IMR-90 (cell line): ENCODE data around the gene DOCK4. TPM values are rescaled to one million over a fixed set of nuclear protein-coding genes. Genes with fewer than 3 reads are reported as not detected.

Source experiments
- ATAC-seq: fragments of 200-7000 bp; cut with Tn5 transposase; 2 replicates; pipeline ENCODE4 v1.9.1; 2020; ENCODE audit warnings: low read depth, mild to moderate bottlenecking, moderate library complexity
- BruUV-seq: library from RNA; stranded (reverse); fragments of 400-500 nt; replicated peaks from 2 replicates; lab custom pipeline; 2021; lab: Mats Ljungman, UMichigan
- CTCF ChIA-PET: fragments of 300-600 bp; formaldehyde crosslinking; extraction: SDS; loops from one replicate; lab custom pipeline; 2021; ENCODE audit warnings: antibody characterized with exemption; lab: Yijun Ruan, JAX
- POLR2A ChIA-PET: fragments of 300-600 bp; sonication (Branson Sonifier 250); formaldehyde crosslinking; loops from one replicate; lab custom pipeline; 2022; ENCODE audit warnings: antibody characterized with exemption; ENCODE audit not compliant: unreplicated experiment; lab: Charles Lee
- DNase-seq: peaks from one replicate; pipeline ENCODE4 v3.0.0; 2013
- H2AFZ ChIP-seq: replicated peaks from 2 replicates; pipeline ENCODE3; 2013; ENCODE audit warnings: low read length, mild to moderate bottlenecking; ENCODE audit not compliant: poor library complexity
- H2AK5ac ChIP-seq: 2 replicates; pipeline ENCODE4 v1.6.1; 2013; ENCODE audit warnings: low read depth, low read length, inconsistent platforms
- H2AK9ac ChIP-seq: replicated peaks from 2 replicates; pipeline ENCODE3; 2013; ENCODE audit warnings: mild to moderate bottlenecking, low read depth, low read length, moderate library complexity; ENCODE audit not compliant: poor library complexity
- H2BK120ac ChIP-seq: 2 replicates; pipeline ENCODE4 v1.6.1; 2013; ENCODE audit warnings: low read depth, low read length, inconsistent platforms
- H2BK15ac ChIP-seq: 3 replicates; pipeline ENCODE4 v1.6.1; 2013; ENCODE audit warnings: low read depth, low read length, inconsistent platforms
- H2BK20ac ChIP-seq: 2 replicates; pipeline ENCODE4 v1.6.1; 2013; ENCODE audit warnings: low read depth, mild to moderate bottlenecking, inconsistent platforms, low read length, moderate library complexity
- H2BK5ac ChIP-seq: 2 replicates; pipeline ENCODE4 v1.6.1; 2013; ENCODE audit warnings: mild to moderate bottlenecking, low read depth, low read length, inconsistent platforms; ENCODE audit not compliant: poor library complexity, severe bottlenecking
- H3K14ac ChIP-seq: replicated peaks from 2 replicates; pipeline ENCODE4 v1.6.1; 2013; ENCODE audit warnings: low read depth, low read length, inconsistent platforms
- H3K18ac ChIP-seq: 2 replicates; pipeline ENCODE4 v1.6.1; 2013; ENCODE audit warnings: low read depth, low read length, control low read depth
- H3K23ac ChIP-seq: 2 replicates; pipeline ENCODE4 v1.6.1; 2013; ENCODE audit warnings: low read depth, low read length, inconsistent platforms
- H3K27ac ChIP-seq: 2 replicates; pipeline ENCODE4 v1.5.1; 2013; ENCODE audit warnings: mild to moderate bottlenecking, control low read depth, low read length; ENCODE audit not compliant: insufficient read depth
- H3K27me3 ChIP-seq: 2 replicates; pipeline ENCODE4 v1.6.1; 2013; ENCODE audit warnings: low read length; ENCODE audit not compliant: control insufficient read depth, insufficient read depth
- H3K36me3 ChIP-seq: 2 replicates; pipeline ENCODE4 v1.6.1; 2013; ENCODE audit warnings: low read length, mixed read lengths; ENCODE audit not compliant: control insufficient read depth, insufficient read depth
- H3K4ac ChIP-seq: 2 replicates; pipeline ENCODE4 v1.6.1; 2013; ENCODE audit warnings: low read depth, low read length, inconsistent platforms
- H3K4me1 ChIP-seq: 2 replicates; pipeline ENCODE4 v1.6.1; 2013; ENCODE audit warnings: low read length, mixed read lengths; ENCODE audit not compliant: control insufficient read depth, insufficient read depth
- H3K4me2 ChIP-seq: 2 replicates; pipeline ENCODE4 v1.6.1; 2013; ENCODE audit warnings: low read depth, mild to moderate bottlenecking, control low read depth, low read length, moderate library complexity
- H3K4me3 ChIP-seq: 2 replicates; pipeline ENCODE4 v1.5.1; 2013; ENCODE audit warnings: low read depth, mild to moderate bottlenecking, control low read depth, low read length, moderate library complexity; ENCODE audit not compliant: insufficient read depth
- H3K56ac ChIP-seq: 2 replicates; pipeline ENCODE4 v1.6.1; 2013; ENCODE audit warnings: low read length, inconsistent platforms; ENCODE audit not compliant: insufficient read depth; ENCODE audit errors: extremely low read depth
- H3K79me1 ChIP-seq, 2 experiments: 2 replicates each; pipeline ENCODE4 v1.6.1; 2013; ENCODE audit warnings: low read length in 2 of 2, inconsistent platforms in 1 of 2, low read depth in 1 of 2
- H3K9ac ChIP-seq: 2 replicates; pipeline ENCODE4 v1.6.1; 2013; ENCODE audit warnings: low read depth, low read length, control low read depth
- H3K9me1 ChIP-seq: 2 replicates; pipeline ENCODE4 v1.6.1; 2013; ENCODE audit warnings: low read length, inconsistent platforms; ENCODE audit not compliant: insufficient read depth
- H3K9me3 ChIP-seq: 2 replicates; pipeline ENCODE4 v1.6.1; 2013; ENCODE audit warnings: low read length; ENCODE audit not compliant: control insufficient read depth, insufficient read depth
- H4K20me1 ChIP-seq: 2 replicates; pipeline ENCODE4 v1.6.1; 2013; ENCODE audit warnings: low read length, inconsistent platforms; ENCODE audit not compliant: insufficient read depth
- H4K5ac ChIP-seq: 2 replicates; pipeline ENCODE4 v1.6.1; 2013; ENCODE audit warnings: mild to moderate bottlenecking, low read depth, low read length, control low read depth
- H4K8ac ChIP-seq, 2 experiments: 2 replicates each; pipeline ENCODE4 v1.6.1; 2013; ENCODE audit warnings: low read depth in 2 of 2, low read length in 2 of 2, control low read depth in 1 of 2, inconsistent platforms in 1 of 2
- H4K91ac ChIP-seq: 2 replicates; pipeline ENCODE4 v1.6.1; 2013; ENCODE audit warnings: low read depth, low read length, inconsistent platforms; ENCODE audit not compliant: insufficient read depth
- CHD1 ChIP-seq: IDR thresholded peaks from 2 replicates; pipeline ENCODE4 v1.6.1; 2012; ENCODE audit warnings: low read depth, low read length, improper control_type of control experiment
- FOS ChIP-seq: fragments of 150-350 bp; IDR thresholded peaks from 2 replicates; pipeline ENCODE4 v1.6.1; 2016; ENCODE audit warnings: low read depth, low read length
- MAFK ChIP-seq: IDR thresholded peaks from 2 replicates; pipeline ENCODE4 v1.6.1; 2012; ENCODE audit warnings: low read depth, low read length, improper control_type of control experiment
- MAZ ChIP-seq: IDR thresholded peaks from 2 replicates; pipeline ENCODE4 v1.6.1; 2012; ENCODE audit warnings: low read depth, mild to moderate bottlenecking, low read length, improper control_type of control experiment, moderate library complexity, borderline replicate concordance
- MXI1 ChIP-seq: IDR thresholded peaks from 2 replicates; pipeline ENCODE4 v1.6.1; 2012; ENCODE audit warnings: low read depth, mild to moderate bottlenecking, low read length, moderate library complexity, borderline replicate concordance
- POLR2A ChIP-seq: IDR thresholded peaks from 2 replicates; pipeline ENCODE4 v1.6.1; 2012; ENCODE audit warnings: mild to moderate bottlenecking, low read depth, low read length
- RCOR1 ChIP-seq: IDR thresholded peaks from 2 replicates; pipeline ENCODE4 v1.6.1; 2012; ENCODE audit warnings: mild to moderate bottlenecking, low read length, improper control_type of control experiment; ENCODE audit not compliant: insufficient replicate concordance
- RFX5 ChIP-seq: IDR thresholded peaks from 2 replicates; pipeline ENCODE4 v1.8.0; 2012; ENCODE audit warnings: low read depth, mild to moderate bottlenecking, low read length, moderate library complexity
- SMC3 ChIP-seq: fragments of 150-350 bp; IDR thresholded peaks from 2 replicates; pipeline ENCODE4 v1.6.1; 2016; ENCODE audit warnings: low read depth, mild to moderate bottlenecking, antibody characterized with exemption, low read length, moderate library complexity
- USF2 ChIP-seq: fragments of 150-350 bp; IDR thresholded peaks from 2 replicates; pipeline ENCODE4 v1.6.1; 2017; ENCODE audit warnings: mild to moderate bottlenecking, antibody characterized with exemption, low read length, low read depth
- WGBS, 2 experiments: methylation state at CpG; one replicate each; pipeline versions ENCODE4 v1.1.5 to v1.1.7; 2013; ENCODE audit warnings: missing lambda C conversion rate in 2 of 2; ENCODE audit not compliant: insufficient read length in 1 of 2; ENCODE audit errors: extremely low coverage in 2 of 2; 5-methylcytosine and 5-hydroxymethylcytosine counted together
- dilution Hi-C: fragments of 300-500 bp; cut with HindIII; formaldehyde crosslinking; loops from one replicate; pipeline ENCODE4 v1.14.3; 2018; ENCODE audit warnings: low sequenced_read_pairs; ENCODE audit not compliant: unreplicated experiment
- in situ Hi-C: fragments of 300-500 bp; cut with MboI; formaldehyde crosslinking; loops from 3 replicates; pipeline ENCODE4 v1.14.3; 2019; ENCODE audit warnings: low sequenced_read_pairs, inconsistent platforms, mixed read lengths
- intact Hi-C: fragments of 100-400 bp; cut with micrococcal nuclease; formaldehyde crosslinking; loops from 2 replicates; pipeline ENCODE4 v1.10.0; 2022
- polyA plus RNA-seq, 3 experiments: library from polyadenylated mRNA; depleted of rRNA; stranded (reverse); fragments of >200 nt; gene quantifications; 2 replicates each; pipeline ENCODE4 v1.2.3, GENCODE V29; 2012; ENCODE audit warnings: low replicate concordance in 1 of 3
- total RNA-seq: library from RNA; depleted of rRNA; stranded (reverse); fragments of >200 nt; gene quantifications from 2 replicates; pipeline ENCODE4 v1.2.3, GENCODE V29; 2012

DOCK4 gene
- total and polyA plus RNA-seq, 2 of the 4 experiments (the other 2 are of a cell fraction): 4.4 to 12.2 TPM

GRCh38 chr7:111834367-111834766 is 371.8 kb downstream of the DOCK4 start:
- Histone ChIP-seq H3K4me1 (no peaks in the 10 kb centered on the region), H4K5ac (no peak overlapping the region), H3K27me3 (no peaks in the 10 kb centered on the region), H3K18ac (no peak overlapping the region), H3K23ac (no peak overlapping the region), H2AFZ (no peak overlapping the region), H4K91ac (no peak overlapping the region), H3K36me3 (peaks cover 3% of the 10 kb centered on the region), H2BK120ac (no peak overlapping the region), H2AK9ac (no peak overlapping the region), H3K9me1 (peaks cover 2% of the 10 kb centered on the region; the same call in 1 of the 2 replicates), H2BK5ac (no peak overlapping the region), H4K20me1 (no peaks in the 10 kb centered on the region), H3K4me3 (no peak overlapping the region), H3K79me1 (no peaks in the 10 kb centered on the region), H3K4ac (no peak overlapping the region), H2BK20ac (no peak overlapping the region), H4K8ac (no peak overlapping the region), H2AK5ac (no peak overlapping the region), H3K27ac (no peak overlapping the region), H3K9me3 (no peaks in the 10 kb centered on the region), H3K56ac (no peak overlapping the region), H3K9ac (no peak overlapping the region), H3K4me2 (no peak overlapping the region), H2BK15ac (no peak overlapping the region), H3K14ac (no peak overlapping the region)
- DNase-seq (no peak), ATAC-seq (no peak)
- intact Hi-C loops (no loop called here), in situ Hi-C loops (no loop called here), dilution Hi-C loops (no loop called here)
- no CpG with 5 or more reads among the region's 2 CpGs for WGBS, 2 experiments
- ChIA-PET POLR2A (no interaction called here), CTCF (interaction anchor here (1.6 kb wide), 1 partner anchor 21 kb away, joined by 4 read pairs; no protein-coding TSS in a partner anchor)
- BruUV-seq: no TSS peak
- no peak for TF ChIP-seq MAZ
- TF ChIP-seq MXI1: no peak
- no peak for TF ChIP-seq FOS
- no peak for TF ChIP-seq CHD1
- TF ChIP-seq RFX5: no peak
- TF ChIP-seq RCOR1: no peak
- no peak for TF ChIP-seq USF2
- no peak for TF ChIP-seq SMC3
- no peak for TF ChIP-seq POLR2A
- no peak for TF ChIP-seq MAFK
